Ovary (tissue), 9 donors: ENCODE measurements around the gene SDF2L1. TPM values are rescaled to one million over a fixed set of nuclear protein-coding genes. Genes with fewer than 3 reads are reported as not detected.

Experiments
- DNase-seq, 5 donors: peaks; one replicate each; pipeline ENCODE4 v3.0.0-alpha.2; 2019 to 2020
- H3K27ac ChIP-seq, 2 donors: fragments of 200-600 bp; one replicate each; pipeline versions ENCODE4 v1.5.1 to v1.8.0; 2019 to 2022
- H3K27me3 ChIP-seq: fragments of 200-600 bp; one replicate; pipeline ENCODE4 v1.8.0; 2022
- H3K36me3 ChIP-seq: fragments of 200-600 bp; sonication (generic); one replicate; pipeline ENCODE4 v1.5.1; 2019
- H3K4me1 ChIP-seq: one replicate; pipeline ENCODE4 v1.8.1; 2013; ENCODE audit warnings: mild to moderate bottlenecking, moderate library complexity; ENCODE audit not compliant: insufficient read depth
- H3K4me3 ChIP-seq: fragments of 200-600 bp; sonication (generic); one replicate; pipeline ENCODE4 v1.5.1; 2017
- H3K9me3 ChIP-seq, 2 donors: fragments of 200-600 bp in 1 of 2; sonication (generic) in 1 of 2; one replicate each; pipeline versions ENCODE4 v1.5.1 to v1.8.1; 2013 to 2019; ENCODE audit warnings: mild to moderate bottlenecking in 1 of 2, moderate library complexity in 1 of 2
- CTCF ChIP-seq, 3 donors: fragments of 450-650 bp in 2 of 3; fragments of 200-600 bp in 1 of 3; IDR thresholded peaks; one replicate each; pipeline versions ENCODE4 v1.5.1 to v1.8.0; 2016 to 2022; ENCODE audit warnings: antibody characterized with exemption in 3 of 3, mild to moderate bottlenecking in 1 of 3
- EP300 ChIP-seq: sonication (generic); formaldehyde crosslinking; IDR thresholded peaks from one replicate; pipeline ENCODE4 v1.6.1; 2017; ENCODE audit warnings: antibody characterized with exemption
- POLR2A ChIP-seq: fragments of 450-650 bp; IDR thresholded peaks from one replicate; pipeline ENCODE4 v1.6.1; 2017; ENCODE audit warnings: antibody characterized with exemption, mild to moderate bottlenecking, moderate library complexity
- WGBS, 3 donors: extraction: QIAGEN DNeasy Blood & Tissue Kit in 1 of 3; methylation state at CpG; one replicate each; pipeline versions ENCODE4 v1.1.5 to v1.1.7; 2013 to 2017; 5-methylcytosine and 5-hydroxymethylcytosine counted together
- intact Hi-C, 4 donors: fragments of 100-400 bp; cut with DNase I; formaldehyde crosslinking; loops; one replicate each; pipeline versions ENCODE4 v1.11.0 to v1.15.1; 2022 to 2023
- polyA plus RNA-seq, 2 donors: library from polyadenylated mRNA; stranded (reverse); fragments of 200-250 nt in 1 of 2; fragments of 350-450 nt in 1 of 2; fragmentation: Illumina TruSeq in 1 of 2; extraction: RNeasy Lipid Tissue Mini Kit (QIAGEN cat#74804) in 1 of 2; gene quantifications; one replicate each; pipeline ENCODE4 v1.2.3, GENCODE V29; 2013 to 2014
- total RNA-seq, 7 donors: library from RNA; depleted of rRNA in 2 of 7; stranded (reverse); fragments of >200 nt in 2 of 7; fragmentation: NEBNext Ultra II Directional in 3 of 7; extraction: Animal tissue kit (Norgen Biotek cat#: 25700) in 3 of 7; gene quantifications; one replicate each; pipeline versions ENCODE4 v1.1.0 to v1.2.4, GENCODE V29; 2016 to 2023
- donor health status: DM: no; HTN: no; CAD: no; lungs with moderate emphysema.
- donor health status: DM: no; HTN: no; CAD: no.
- donor health status: Bipolar disorder and iron deficiency.
- donor health status: DM: yes; HTN: yes; CAD: no.
- donor health status: DM: no; HTN: no; CAD: no.
- donor health status: DM: yes; HTN: yes; CAD: no.

SDF2L1 gene
- total and polyA plus RNA-seq, 9 donors = 2.1 to 30.4 (median 15.9) TPM

- intact Hi-C loops = no loop called here
- Histone ChIP-seq H3K27ac (no peak overlapping the region), H3K4me1 (peaks cover 2% of the 10 kb centered on the region), H3K9me3 (no peaks in the 10 kb centered on the region), H3K27me3 (no peaks in the 10 kb centered on the region), H3K4me3 (no peak overlapping the region), H3K36me3 (no peaks in the 10 kb centered on the region)
- no peak for DNase-seq
- WGBS, 3 donors = 89 to 91% (median 89%) methylated on average over 23 of the region's 23 CpGs
- TF ChIP-seq EP300 = no peak
- no peak for TF ChIP-seq POLR2A
- TF ChIP-seq CTCF (IDR thresholded peaks at IDR 0.05) = no peak
Measured at GRCh38 chr22:21622919-21623647, 19.0 kb upstream of the SDF2L1 start.

DNA sequence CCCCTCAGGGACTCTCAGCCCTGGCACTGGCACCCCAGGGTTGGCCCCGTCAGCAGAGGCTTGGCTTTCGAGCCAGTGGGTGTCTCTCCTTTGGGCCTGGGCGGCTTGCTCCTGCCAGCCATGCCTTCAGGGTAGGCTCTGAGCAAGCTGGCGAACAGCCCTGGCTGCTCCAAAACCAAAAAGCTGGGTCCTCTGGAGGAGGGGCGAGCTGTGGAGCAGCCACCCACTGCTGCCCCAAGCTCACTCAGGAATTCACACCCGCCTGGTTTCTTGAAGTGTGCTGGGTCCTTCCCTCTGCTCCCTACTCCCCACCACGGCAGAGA lies 18.5 kb upstream of the SDF2L1 start:
- intact Hi-C loops = no loop called here
- no peak overlapping the region for H3K4me3 ChIP-seq
- H3K9me3 ChIP-seq = no peaks in the 10 kb centered on the region
- peaks cover 2% of the 10 kb centered on the region for H3K4me1 ChIP-seq
- no peaks in the 10 kb centered on the region for H3K27me3 ChIP-seq
- WGBS, 3 donors = 88 to 90% (median 89%) methylated on average over 7 of the region's 7 CpGs
- no peaks in the 10 kb centered on the region for H3K36me3 ChIP-seq
- no peak overlapping the region for H3K27ac ChIP-seq
- no peak for DNase-seq
- TF ChIP-seq POLR2A (no peak), EP300 (no peak), CTCF (IDR thresholded peaks at IDR 0.05) (no peak)

DNA sequence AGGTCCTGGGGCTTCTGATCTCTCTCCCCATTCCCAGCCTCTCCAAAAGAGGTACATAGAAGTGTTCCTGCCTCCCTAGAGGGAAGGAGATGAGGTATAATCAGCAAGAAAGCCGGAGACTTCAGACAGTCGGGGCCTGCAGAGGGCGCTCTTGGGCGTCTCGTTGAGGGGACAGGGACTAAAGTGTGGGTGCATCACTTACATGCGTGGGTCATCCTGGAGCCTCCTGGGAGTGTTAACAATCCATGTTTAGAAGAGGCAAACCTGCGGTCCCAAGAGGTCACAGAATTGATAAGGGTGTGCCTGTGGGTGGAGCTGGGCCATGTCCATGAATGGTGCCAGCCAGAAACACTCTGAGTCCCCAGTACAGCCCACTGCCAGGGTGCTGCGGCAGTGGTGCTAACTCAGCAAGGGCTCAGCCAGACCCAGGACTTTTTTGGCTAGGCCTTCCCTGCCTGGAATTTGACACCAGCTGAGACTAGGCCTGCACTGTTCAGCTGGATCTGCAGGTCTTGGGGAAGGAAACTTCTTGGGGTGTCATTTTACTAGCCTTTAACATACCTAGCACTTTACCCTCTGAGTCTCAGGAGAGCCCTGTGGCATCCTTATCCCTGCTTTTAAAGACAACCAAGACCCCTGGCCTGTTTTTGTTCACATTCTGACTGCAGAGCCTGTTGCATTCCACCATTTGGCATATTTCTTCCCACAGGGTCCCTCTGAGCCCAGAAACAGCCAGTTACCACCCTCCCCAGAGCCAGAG lies 17.8 kb upstream of the SDF2L1 start:
- H3K27ac ChIP-seq = no peak overlapping the region
- peaks cover 7% of the 10 kb centered on the region for H3K4me1 ChIP-seq
- DNase-seq = no peak
- no peak overlapping the region for H3K4me3 ChIP-seq
- no peaks in the 10 kb centered on the region for H3K36me3 ChIP-seq
- no peaks in the 10 kb centered on the region for H3K27me3 ChIP-seq
- H3K9me3 ChIP-seq = no peaks in the 10 kb centered on the region
- WGBS, 3 donors = 46 to 58% (median 46%) methylated on average over 8 of the region's 8 CpGs
- TF ChIP-seq CTCF (IDR thresholded peaks at IDR 0.05) (no peak), EP300 (no peak), POLR2A (no peak)
- intact Hi-C loops = no loop called here

DNA sequence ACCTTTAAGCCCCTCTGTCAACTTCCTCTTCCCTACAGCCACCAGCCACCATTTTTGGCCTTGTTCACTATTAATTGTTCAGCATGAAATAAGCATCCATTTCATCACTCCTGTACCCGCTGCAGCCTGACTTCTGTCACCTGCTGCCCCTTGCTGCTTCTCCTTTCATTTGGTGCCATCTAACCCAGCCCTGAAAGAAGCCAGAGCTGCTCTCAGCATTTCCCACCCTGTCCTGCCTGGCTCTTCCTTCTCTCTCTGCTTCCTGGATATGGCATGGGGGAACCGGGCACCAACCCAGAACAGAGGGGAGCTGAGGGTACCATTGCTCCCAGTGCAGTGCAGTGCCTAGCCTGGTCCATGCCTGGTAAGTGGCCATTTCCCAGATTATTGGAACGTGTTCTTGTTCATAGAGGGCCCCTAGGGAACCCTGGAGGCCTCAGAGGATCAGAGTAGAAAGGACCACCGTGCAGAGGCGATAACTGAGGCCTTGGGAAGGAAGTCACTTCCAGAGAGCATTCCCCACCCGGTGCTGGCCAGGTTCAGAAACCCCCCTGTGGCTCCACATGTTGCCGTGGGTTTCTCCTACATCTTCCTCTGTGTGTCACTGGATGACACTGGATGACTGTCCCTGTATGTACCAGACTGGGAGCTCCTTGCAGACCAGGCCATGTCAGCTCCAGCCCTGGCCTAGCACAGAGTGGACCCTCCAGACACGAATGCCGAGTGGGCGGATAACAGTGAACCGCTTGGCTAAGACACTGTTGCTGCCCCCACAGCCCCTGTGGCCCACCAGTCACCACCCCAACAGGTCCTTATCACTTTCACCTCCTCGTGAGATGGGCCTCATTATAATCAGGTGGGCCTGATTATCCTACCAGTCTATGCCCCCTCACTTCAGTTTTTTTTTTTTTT lies 17.0 kb upstream of the SDF2L1 start:
- no peak for DNase-seq

More for the DNA sequence above, 17.0 kb upstream of the SDF2L1 start:
- TF ChIP-seq CTCF (IDR thresholded peaks at IDR 0.05) (no peak), EP300 (no peak), POLR2A (no peak)
- Histone ChIP-seq H3K9me3 (no peaks in the 10 kb centered on the region), H3K27ac (no peak overlapping the region), H3K4me3 (no peak overlapping the region), H3K36me3 (no peaks in the 10 kb centered on the region), H3K4me1 (peaks cover 7% of the 10 kb centered on the region), H3K27me3 (no peaks in the 10 kb centered on the region)
- 71 to 77% (median 72%) methylated on average over 12 of the region's 12 CpGs for WGBS, 3 donors
- intact Hi-C loops = no loop called here
